GM06990 (cell line): Measurements from ENCODE around the gene CDH22.

Source experiments
- DNase-seq: peaks from one replicate; pipeline ENCODE4 v3.0.0-alpha.2; 2011; ENCODE audit not compliant: insufficient read length; ENCODE audit errors: extremely low read depth
- H3K27me3 ChIP-seq: replicated peaks from 2 replicates; pipeline ENCODE4 v1.6.0; 2011; ENCODE audit warnings: low read length; ENCODE audit not compliant: control insufficient read depth, insufficient read depth
- H3K36me3 ChIP-seq: 2 replicates; pipeline ENCODE4 v1.5.1; 2011; ENCODE audit warnings: low read length; ENCODE audit not compliant: control insufficient read depth, insufficient read depth
- H3K4me3 ChIP-seq: replicated peaks from 2 replicates; pipeline ENCODE4 v1.5.1; 2011; ENCODE audit warnings: low read depth, mild to moderate bottlenecking, control low read depth, low read length
- TF ChIP-seq, protein P1 (sequence below): IDR thresholded peaks from 2 replicates; pipeline ENCODE4 v1.5.1; 2011; ENCODE audit warnings: low read length, control low read depth, mild to moderate bottlenecking, inconsistent platforms; ENCODE audit not compliant: insufficient read depth, poor library complexity, severe bottlenecking

The CDH22 gene

DNA sequence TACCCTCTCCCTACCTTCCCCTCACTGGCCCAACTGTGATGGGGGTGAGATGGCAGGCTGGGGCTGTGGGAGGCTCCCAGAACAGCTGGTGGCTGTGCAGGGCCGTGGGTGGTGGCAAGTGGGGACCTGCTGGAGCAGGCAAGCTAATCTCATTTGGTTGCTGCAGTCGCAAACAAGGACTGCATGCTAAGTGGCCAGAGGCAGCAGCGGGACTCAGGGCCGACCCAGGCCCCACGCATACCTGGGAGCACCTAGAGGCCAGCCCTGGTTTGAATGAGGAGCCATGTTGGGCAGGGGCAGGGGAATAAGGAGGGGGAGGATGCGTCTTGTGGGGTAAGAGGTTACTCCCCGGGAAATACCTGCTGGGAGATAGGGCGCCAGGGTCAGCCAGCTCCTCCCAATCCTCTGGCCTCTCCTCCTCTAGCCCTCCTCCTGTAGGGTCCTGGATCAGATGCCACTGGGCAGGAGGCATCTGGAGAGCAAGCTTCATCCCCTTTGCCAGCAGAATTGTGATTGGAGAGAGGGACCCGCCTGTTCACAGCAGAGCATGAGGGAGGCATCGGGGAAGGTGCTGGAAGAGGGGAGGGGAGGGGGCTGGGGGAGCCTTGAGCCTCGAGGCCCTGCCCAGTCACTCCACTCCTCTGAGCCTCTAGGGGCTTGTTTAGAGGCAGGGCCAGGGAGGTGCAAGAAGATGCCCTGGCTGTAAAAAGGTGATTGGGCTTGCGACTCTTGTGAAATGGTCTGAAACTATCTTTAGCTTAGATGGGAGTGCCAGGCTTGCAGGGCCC lies 24.3 kb upstream of the CDH22 start:
- DNase-seq: no peak
- TF ChIP-seq, protein P1, sequence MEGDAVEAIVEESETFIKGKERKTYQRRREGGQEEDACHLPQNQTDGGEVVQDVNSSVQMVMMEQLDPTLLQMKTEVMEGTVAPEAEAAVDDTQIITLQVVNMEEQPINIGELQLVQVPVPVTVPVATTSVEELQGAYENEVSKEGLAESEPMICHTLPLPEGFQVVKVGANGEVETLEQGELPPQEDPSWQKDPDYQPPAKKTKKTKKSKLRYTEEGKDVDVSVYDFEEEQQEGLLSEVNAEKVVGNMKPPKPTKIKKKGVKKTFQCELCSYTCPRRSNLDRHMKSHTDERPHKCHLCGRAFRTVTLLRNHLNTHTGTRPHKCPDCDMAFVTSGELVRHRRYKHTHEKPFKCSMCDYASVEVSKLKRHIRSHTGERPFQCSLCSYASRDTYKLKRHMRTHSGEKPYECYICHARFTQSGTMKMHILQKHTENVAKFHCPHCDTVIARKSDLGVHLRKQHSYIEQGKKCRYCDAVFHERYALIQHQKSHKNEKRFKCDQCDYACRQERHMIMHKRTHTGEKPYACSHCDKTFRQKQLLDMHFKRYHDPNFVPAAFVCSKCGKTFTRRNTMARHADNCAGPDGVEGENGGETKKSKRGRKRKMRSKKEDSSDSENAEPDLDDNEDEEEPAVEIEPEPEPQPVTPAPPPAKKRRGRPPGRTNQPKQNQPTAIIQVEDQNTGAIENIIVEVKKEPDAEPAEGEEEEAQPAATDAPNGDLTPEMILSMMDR: no peak
- Histone ChIP-seq H3K36me3 (no peaks in the 10 kb centered on the region), H3K4me3 (no peak overlapping the region), H3K27me3 (peaks cover 3% of the 10 kb centered on the region)

DNA sequence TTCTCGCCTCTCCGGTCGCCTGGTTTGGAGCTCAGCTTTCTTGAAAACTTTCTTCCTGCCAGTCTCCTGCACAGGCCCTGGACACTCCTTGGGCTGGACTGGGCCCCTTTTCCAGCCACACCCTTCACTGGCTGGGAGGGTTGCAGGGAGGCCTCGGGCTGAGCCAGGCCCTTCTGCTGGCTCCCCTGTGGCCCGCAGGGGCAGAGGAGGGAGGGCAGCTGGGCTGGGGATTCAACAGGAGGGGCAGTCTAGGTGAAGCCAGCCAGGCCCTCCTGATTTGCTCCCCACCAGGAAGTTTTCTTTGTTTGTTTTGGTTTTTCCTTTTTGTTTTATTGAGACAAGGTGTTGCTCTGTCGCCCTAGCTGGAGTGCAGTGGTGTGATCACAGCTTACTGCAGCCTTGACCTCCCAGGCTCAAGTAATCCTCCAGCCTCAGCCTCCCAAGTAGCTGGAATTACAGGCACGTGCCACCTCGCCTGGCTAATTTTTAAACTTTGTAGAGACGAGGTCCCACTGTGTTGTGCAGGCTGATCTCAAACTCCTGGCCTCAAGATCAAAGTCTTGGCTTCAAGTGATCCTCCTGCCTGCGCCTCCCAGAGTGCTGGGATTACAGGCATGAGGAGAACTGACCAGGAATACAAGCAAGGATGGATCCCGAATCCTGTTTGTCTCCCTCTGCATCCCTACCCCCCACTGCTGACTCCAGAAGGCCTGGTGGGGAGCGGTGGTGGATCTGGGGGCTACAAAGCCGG lies 23.5 kb upstream of the CDH22 start:
- Histone ChIP-seq H3K27me3 (peaks cover 3% of the 10 kb centered on the region), H3K36me3 (no peaks in the 10 kb centered on the region), H3K4me3 (no peak overlapping the region)
- TF ChIP-seq, protein P1: no peak
- no peak for DNase-seq

DNA sequence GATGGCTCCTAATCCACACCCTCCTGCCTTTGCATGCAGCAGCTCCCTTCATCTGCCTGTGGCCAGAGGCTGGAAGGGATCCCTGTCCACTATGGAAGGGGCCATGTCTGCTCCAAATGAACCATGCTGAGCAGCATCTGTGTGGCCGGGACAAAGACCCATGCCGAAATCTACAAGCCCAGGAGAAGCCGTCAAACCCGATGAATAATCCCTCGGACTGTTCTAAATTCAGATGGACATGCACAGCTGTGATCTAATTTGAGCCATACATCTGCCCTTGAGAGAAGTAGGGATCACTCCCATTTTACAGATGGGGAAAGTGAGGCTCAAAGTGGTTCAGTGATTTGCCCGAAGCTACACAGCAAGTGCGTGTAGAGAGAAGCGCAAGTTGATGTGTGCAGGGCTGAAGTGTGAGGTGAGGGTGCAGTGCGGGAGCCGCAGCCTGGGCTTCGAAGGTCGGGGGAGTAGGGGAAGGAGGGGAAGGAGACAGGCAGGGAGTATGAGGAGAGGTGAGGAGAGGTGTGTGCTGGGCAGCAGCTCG lies 22.6 kb upstream of the CDH22 start:
- no peak overlapping the region for H3K4me3 ChIP-seq
- no peak for DNase-seq
- H3K27me3 ChIP-seq: peaks cover 3% of the 10 kb centered on the region
- H3K36me3 ChIP-seq: no peaks in the 10 kb centered on the region
- TF ChIP-seq, protein P1: no peak

DNA sequence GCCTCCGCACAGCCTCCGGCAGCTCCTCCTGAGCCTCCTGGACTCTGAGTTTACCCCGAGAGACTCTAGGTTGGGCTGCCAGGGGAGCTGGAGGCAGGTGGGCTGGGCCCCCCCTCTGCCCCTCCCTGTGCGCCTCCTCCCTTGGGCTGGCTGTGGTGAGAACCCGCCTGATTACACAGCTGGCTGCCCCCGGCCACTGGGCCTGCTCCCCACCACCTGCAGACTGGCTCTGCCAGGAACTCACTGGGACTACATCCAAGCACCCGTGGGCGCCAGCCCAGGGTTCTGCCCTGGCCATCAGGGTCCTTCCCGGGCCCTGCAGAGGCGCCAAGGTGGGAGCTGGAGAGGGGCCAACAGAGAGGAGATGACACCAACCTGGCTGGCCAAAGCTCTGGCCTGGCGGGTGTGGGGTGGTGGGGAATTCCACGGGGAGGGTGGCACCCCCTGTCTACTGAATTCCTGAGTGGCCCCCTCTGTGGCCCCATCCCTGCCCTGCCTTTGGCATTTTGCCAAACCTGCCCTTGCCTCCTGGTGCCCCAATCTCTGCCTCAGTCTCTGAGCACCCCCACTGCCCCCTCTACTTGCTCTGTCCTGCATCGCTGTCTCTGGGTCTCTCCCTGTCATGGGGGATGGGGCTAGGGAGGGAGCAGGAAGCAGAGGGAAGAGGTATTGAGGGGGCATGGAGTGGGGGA lies 21.9 kb upstream of the CDH22 start:
- TF ChIP-seq, protein P1: no peak
- DNase-seq: no peak
- Histone ChIP-seq H3K36me3 (no peaks in the 10 kb centered on the region), H3K27me3 (peaks cover 3% of the 10 kb centered on the region), H3K4me3 (no peak overlapping the region)

DNA sequence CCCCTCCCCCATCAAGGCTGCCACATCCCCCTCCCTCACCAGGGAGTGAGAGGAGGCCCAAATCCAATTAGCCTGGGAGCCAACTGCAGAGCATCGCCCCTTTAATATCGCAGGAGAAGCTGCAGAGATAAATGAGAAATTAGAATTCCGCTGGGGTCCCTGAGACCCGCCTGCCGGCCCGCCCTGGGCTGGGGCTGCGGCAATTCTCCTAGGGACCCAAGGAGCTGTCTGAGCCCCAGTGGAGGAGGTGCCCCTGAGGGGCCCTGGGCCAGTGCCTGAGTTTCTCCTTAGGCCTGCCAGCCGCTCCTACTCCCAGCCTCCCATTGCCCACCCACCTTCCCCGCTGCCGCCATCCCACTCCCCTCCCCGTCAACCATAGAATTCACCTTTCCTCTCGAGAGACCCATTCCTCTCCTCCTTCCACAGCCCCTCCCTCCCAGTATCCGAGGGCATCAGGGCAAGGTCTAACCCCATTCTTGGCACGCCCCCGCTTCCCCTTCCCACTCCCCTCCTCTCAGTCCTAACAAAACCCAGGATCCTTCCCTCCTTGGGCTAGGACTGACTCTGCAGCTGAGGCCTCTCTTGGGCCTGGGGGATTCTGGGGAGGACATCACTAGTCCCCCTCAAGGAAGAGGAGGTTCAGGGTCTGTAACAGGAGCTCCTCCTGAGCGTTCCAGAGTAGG lies 20.0 kb upstream of the CDH22 start:
- no peak overlapping the region for H3K4me3 ChIP-seq
- DNase-seq: no peak
- TF ChIP-seq, protein P1: no peak
- no peaks in the 10 kb centered on the region for H3K36me3 ChIP-seq
- peaks cover 1% of the 10 kb centered on the region for H3K27me3 ChIP-seq
